ENCODE data around the gene PDGFC.
"Not testable (repeated sequence)": the region's sequence is repeated elsewhere in the genome, so short reads cannot be mapped to it uniquely, and the experiment has no call there.

PDGFC gene

DNA sequence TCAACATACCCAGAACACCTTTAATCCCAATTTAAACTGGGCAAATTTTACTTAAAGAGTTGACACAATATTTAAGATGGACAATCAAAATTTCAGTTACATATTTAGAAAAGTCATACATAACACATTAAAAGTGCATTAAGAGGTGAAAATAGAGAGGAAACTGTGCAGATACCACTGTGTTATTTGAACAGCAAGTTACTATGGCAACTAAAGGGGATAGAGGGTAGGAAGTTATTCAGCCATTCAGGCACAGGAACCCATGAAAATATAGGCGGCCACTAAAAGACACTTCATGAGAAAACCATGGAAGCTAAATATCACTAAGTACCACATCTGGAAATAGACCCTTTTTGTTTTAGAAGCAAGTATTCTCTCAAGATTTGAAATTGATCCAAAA lies 75.1 kb downstream of the PDGFC start:
- DNase-seq = no peak

- no peak for DNase-seq
Measured at GRCh38 chr4:156894234-156894633, 77.4 kb downstream of the PDGFC start.

GRCh38 chr4:156892805-156893204 lies 78.8 kb downstream of the PDGFC start:
- no peak for DNase-seq

- no peak for DNase-seq
Measured at GRCh38 chr4:156889616-156890594, 81.7 kb downstream of the PDGFC start.

DNA sequence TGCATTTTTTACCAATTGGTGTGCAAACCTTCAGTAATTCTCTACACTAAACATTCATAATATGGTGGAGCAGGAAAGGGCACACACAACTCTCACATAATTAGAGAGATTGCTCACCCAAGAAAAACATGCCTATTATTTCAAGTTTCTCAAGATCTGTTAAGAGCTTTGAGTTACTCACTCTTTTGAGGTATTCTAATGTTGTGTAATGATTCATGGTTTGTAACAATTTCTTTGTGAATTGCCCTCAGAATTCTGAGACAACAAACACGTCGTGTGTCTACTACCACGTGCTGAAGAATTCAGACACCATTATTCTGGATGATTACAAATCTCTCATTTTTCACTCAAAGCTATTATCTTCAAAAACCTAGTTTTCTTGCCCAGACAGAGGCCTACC lies 82.8 kb downstream of the PDGFC start:
- DNase-seq = no peak

DNA sequence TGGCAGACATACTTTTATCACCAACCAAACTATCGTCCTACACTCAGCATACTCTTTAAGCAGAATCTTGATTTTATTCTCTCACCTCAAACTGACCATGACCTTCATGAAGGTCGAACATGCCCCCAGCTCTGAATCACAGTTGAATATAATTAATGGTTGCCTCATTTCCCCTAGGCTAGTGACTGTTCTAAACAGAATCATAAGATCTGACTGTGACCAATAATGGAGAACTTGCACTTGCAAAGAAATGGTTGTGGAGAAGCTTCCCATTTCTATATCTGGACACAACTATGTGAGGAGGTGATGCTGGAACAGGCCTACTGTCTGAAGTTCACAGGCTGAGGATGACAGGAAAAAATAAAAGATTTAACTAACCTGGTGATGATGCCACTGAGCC lies 85.1 kb downstream of the PDGFC start:
- DNase-seq = no peak

DNA sequence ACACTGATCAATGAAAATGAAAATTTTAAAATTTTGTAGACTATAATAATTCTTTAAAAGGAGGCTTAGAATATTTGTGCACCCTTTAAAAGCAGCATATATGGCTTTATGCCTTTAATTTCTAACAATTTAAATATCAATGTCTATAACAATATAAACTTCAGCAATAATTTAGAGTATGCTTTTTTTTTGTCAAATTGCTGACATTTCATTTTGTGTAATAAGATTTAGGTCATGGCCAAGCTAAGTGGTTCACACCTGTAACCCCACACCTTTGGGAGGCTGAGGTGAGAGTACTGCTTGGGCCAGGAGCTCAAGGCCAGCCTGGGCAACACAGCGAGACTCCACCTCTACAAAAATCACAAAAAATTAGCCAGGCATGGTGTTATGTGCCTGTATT lies 86.2 kb downstream of the PDGFC start:
- no peak for DNase-seq

DNA sequence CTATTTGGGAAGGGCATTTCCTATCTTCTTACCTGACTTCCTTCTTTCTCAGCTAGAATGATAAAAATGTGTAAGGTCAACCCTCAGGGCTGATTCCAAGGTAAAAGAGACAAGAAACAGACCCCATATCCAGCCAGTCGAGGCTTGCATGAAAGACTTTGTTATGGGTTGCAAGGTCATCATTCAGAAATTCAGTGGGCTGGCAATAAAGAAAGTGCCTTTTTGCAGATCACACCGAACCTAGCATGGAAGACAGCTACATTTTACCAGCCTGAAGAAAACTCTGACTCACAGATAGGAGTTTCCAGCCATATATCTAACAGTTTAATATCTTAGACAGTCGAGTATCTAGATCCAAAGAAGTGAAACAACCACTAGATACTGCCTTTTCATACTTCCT lies 87.4 kb downstream of the PDGFC start:
- no peak for DNase-seq

GRCh38 chr4:156875704-156876103 lies 95.9 kb downstream of the PDGFC start:
- no peak for DNase-seq

DNA sequence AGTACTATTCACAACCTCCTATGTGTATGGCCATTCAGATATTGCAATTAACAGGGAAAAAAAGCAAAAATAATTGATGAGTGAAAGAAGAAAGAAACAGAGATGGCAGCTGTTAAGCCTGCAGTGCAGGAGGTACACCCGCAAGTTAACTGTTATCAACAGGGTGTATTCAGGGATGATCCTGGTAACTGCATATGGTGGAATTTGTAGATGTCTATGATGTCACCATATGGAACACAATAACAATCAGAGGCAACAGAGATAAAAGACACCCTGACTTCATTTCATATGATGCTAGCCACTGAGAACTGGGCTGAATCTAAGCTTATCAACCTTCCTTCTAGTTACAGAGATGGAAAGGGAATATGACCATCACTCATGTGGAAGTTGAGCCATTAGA lies 96.5 kb downstream of the PDGFC start:
- DNase-seq = no peak

DNA sequence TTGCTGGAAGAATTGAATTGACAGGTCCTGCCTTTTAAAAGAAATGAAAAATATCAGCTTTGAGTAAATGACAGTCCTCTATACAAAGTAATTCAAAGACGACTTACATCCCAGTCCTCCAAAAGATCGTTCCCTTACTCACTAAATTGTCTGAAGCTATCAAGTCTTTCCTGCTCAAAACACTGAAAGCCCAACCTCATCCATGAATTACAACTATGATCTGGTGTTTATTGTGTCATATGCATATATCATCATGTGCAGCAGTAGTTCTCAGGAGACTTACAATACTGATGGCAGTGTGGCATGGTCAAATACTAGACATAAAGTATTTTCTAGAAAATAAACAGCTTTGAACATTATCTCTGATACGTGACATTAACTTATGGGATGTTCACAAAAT lies 97.8 kb downstream of the PDGFC start:
- DNase-seq = no peak

GRCh38 chr4:156870861-156871260 lies 100.7 kb downstream of the PDGFC start:
- no peak for DNase-seq

DNA sequence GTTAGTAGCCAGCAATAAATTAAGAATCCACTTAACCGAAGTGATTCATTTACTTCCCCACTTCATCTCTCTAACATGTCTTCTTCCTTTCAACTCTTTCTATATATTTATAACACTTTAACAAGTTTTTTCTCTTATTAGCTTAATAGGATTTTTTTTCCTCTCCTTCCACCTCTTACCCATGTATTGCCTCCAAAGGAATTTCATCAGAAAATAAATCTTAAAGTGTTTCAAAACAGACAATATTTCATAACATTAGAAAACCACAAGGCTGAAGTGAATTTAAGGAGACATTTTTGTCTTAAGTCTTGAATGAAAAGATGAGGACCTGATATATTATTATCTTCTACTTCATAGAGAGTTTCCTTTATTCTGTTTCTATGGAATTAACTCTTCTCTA lies 101.5 kb downstream of the PDGFC start:
- DNase-seq = no peak

GRCh38 chr4:156866088-156866487 lies 105.5 kb downstream of the PDGFC start:
- DNase-seq = not testable (repeated sequence)

DNA sequence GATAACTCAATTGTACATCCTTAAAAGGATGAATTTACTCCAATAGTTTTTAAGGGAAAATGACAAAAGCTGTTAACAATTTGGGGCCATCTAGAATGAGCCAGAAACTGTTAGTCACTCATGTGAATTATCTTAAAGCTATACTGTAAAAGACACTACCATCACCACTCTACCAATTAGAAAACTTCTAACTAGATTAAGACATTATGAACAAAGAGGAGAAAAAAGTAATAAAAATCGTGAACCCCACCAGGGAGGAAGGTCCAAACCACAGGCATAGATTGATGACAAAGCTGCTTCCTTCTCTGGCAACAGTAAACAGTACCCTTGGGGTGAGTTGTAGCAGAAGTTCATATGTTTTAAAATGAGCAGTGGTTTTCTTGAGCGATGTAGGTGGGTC lies 106.1 kb downstream of the PDGFC start:
- no peak for DNase-seq

DNA sequence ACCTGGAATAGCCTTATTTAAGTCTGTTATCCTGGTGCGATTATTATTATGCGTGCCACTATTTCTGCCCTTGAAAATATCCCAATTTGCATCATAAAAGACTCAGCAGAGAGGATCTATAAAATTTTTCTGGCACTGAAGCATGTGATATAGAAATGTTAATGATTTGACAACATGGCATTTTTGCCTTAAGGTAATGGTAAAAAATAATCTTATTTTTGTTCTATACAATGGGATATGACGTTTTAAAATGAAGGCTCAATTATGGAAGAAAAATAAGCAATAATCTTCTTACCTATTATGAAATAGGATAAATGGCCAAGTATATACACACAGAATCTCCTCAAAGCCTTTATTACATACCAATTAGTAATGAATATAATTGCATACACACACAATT lies 113.5 kb downstream of the PDGFC start:
- DNase-seq = no peak

- no peak for DNase-seq
Measured at GRCh38 chr4:156838761-156839160, 132.8 kb downstream of the PDGFC start.

GRCh38 chr4:156837625-156838345 lies 133.8 kb downstream of the PDGFC start:
- DNase-seq = no peak

GRCh38 chr4:156832886-156833285 lies 138.7 kb downstream of the PDGFC start:
- DNase-seq = no peak

DNA sequence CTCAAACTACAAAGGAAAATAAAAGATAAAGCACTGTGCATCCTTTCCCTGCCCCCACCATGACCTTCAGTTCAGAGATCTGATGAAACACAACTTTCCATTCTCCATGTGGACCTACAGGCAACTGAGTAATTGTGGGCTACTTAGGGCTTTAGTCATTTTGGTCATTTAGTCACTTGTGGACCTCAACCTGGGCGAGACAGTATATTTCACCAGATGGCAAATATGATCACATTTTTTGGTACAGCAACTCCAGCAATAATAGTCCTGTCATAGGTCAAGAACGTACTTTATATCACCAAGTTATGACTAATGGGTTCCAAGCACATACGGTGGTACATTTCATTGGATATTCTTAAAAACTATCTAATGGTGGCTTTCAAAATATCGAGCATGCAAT lies 141.2 kb downstream of the PDGFC start:
- DNase-seq = no peak

GRCh38 chr4:156829201-156829873 lies 142.3 kb downstream of the PDGFC start:
- no peak for DNase-seq

- no peak for DNase-seq
Measured at GRCh38 chr4:156827519-156827918, 144.1 kb downstream of the PDGFC start.

DNA sequence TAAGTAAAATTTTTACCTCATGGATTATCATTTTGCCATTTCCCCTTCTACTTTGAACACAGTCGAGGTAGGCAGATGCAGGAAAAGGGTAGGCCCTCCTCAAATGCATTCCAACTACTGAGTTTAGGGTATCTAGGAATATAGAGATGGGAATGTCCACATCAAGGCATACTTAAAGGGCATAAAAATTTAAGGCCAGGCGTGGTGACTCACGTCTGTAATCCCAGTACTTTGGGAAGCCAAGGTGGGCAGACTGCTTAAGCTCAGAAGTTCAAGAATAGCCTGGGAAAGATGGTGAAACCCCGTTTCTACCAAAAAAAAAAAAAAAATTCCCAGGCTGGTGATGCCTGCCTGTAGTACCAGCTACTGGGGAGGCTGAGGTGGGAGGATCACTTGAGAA lies 146.5 kb downstream of the PDGFC start:
- no peak for DNase-seq
